ENCODE results near the gene ZNF555. TPM values are rescaled to one million over a fixed set of nuclear protein-coding genes. Genes with fewer than 3 reads are reported as not detected.

ZNF555 gene
- total RNA-seq, 2 experiments from 2014 or later, result 2.3 to 2.4 TPM

DNA sequence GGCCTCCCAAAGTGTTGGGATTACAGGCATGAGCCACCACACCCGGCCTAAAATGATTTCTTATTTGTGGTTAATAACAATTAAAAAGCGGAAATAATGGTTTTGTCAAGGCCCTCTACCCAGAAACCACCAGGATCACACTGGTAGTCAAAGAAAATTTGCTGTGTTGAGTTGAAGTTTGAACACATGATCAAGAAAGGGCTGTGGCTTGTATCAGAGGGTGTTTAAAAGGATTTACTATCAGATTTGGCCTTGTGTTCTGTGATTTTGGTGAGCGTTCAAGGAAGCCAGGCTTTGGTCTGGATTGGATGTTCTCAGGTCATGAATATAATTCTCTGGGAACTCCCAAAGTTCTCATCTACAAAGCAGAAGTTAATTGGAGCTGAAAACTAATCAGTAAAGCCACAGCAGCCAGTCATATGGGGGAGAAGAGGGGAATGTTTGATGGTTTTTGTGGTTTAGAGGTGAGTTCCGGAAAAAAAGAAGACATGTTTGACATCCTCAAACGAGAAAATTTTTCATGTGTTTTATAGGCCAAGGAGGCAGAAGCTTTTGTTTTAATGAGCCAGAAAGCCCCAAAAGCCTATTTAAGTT is 15.3 kb downstream of the ZNF555 start:
- intact Hi-C loops (cut with DNase I, micrococcal nuclease), result loop anchor here in 1 of 2 experiments (1.0 kb wide), 1 partner anchor 15 kb away; the partner anchor contains the start of gene ZNF555
- Mint-ChIP-seq H3K36me3 (ENCODE audit: low read depth) (peaks cover 42% of the 10 kb centered on the region), H3K27me3 (no peaks in the 10 kb centered on the region), H3K9me3 (peaks cover 23% of the 10 kb centered on the region), H3K4me1 (ENCODE audit: low read depth) (peaks cover 32% of the 10 kb centered on the region), H3K4me3 (peak overlapping the region; percentile 61), H3K27ac (peak overlapping the region; percentile 57)
- H3K36me3 ChIP-seq (ENCODE audit: insufficient read depth, low read length), result peaks cover 23% of the 10 kb centered on the region
- ATAC-seq (ENCODE audit: poor library complexity) (peak; percentile 88), DNase-seq (peak in 4 of 14 experiments; percentile 13 to 82 (median 74))
- no peaks in the 10 kb centered on the region for H3K27me3 ChIP-seq (ENCODE audit: control insufficient read depth in 1 of 2, insufficient read depth in 2 of 2, low read length in 2 of 2)
- peaks cover 18 to 23% of the 10 kb centered on the region in 2 experiments for H3K9me3 ChIP-seq (ENCODE audit: control insufficient read depth in 1 of 2, insufficient read depth in 1 of 2, low read length in 2 of 2)
- ChIA-PET POLR2A (interaction anchor here (2.4 kb wide), 1 partner anchor 15 kb away, joined by 12 read pairs; the partner anchor contains the start of gene ZNF555), CTCF (interaction anchor here (0.9 to 1.1 kb wide), 2 partner anchors 15 to 18 kb away, joined by 3 to 4 read pairs; partner anchors contain the start of gene ZNF555)
- H3K4me3 ChIP-seq (ENCODE audit: low read length), result no peak overlapping the region
- peak overlapping the region in 1 of 2 donors; percentile 23 for H3K27ac ChIP-seq (ENCODE audit: low read depth in 1 of 2, low read length in 2 of 2)
- H3K4me1 ChIP-seq (ENCODE audit: insufficient read depth, low read length), result peaks cover 35% of the 10 kb centered on the region
- TF ChIP-seq, protein P1, sequence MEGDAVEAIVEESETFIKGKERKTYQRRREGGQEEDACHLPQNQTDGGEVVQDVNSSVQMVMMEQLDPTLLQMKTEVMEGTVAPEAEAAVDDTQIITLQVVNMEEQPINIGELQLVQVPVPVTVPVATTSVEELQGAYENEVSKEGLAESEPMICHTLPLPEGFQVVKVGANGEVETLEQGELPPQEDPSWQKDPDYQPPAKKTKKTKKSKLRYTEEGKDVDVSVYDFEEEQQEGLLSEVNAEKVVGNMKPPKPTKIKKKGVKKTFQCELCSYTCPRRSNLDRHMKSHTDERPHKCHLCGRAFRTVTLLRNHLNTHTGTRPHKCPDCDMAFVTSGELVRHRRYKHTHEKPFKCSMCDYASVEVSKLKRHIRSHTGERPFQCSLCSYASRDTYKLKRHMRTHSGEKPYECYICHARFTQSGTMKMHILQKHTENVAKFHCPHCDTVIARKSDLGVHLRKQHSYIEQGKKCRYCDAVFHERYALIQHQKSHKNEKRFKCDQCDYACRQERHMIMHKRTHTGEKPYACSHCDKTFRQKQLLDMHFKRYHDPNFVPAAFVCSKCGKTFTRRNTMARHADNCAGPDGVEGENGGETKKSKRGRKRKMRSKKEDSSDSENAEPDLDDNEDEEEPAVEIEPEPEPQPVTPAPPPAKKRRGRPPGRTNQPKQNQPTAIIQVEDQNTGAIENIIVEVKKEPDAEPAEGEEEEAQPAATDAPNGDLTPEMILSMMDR (IDR thresholded peaks at IDR 0.05), result no peak

DNA sequence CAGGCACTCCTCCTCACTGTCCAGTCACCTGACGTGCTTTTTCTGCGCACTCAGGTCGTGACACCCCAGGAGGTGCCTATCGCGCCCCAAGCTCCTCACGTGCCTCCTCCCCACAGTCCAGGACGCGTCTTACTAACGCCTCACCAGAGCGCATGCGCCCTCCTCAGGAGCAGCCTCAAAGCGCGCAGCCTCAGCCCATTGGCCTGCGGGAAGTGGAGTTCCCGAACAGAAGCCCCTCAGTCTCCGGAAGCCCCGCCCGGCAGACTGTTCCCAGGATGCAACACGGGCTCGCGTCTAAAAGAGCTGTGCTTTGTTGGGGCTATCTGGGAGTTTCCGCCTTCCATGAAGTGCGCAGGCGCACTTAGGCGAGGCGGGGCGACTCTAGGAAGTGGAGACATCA is 17.6 kb downstream of the ZNF555 start:
- intact Hi-C loops (cut with DNase I, micrococcal nuclease), result no loop called here
- ChIA-PET CTCF (no interaction called here), POLR2A (no interaction called here)
- Mint-ChIP-seq H3K27me3 (no peaks in the 10 kb centered on the region), H3K4me1 (ENCODE audit: low read depth) (peaks cover 32% of the 10 kb centered on the region), H3K4me3 (no peak overlapping the region), H3K27ac (no peak overlapping the region), H3K9me3 (peaks cover 12% of the 10 kb centered on the region), H3K36me3 (ENCODE audit: low read depth) (peaks cover 19% of the 10 kb centered on the region)
- no peak overlapping the region for H3K27ac ChIP-seq (ENCODE audit: low read depth in 1 of 2, low read length in 2 of 2)
- H3K27me3 ChIP-seq (ENCODE audit: control insufficient read depth in 1 of 2, insufficient read depth in 2 of 2, low read length in 2 of 2), result no peaks in the 10 kb centered on the region
- no peak for ATAC-seq (ENCODE audit: poor library complexity)
- DNase-seq, result no peak
- H3K4me1 ChIP-seq (ENCODE audit: insufficient read depth, low read length), result peaks cover 35% of the 10 kb centered on the region
- no peaks in the 10 kb centered on the region for H3K36me3 ChIP-seq (ENCODE audit: insufficient read depth, low read length)
- H3K9me3 ChIP-seq (ENCODE audit: control insufficient read depth in 1 of 2, insufficient read depth in 1 of 2, low read length in 2 of 2), result peaks cover under 1 to 18% of the 10 kb centered on the region in 2 experiments
- no peak overlapping the region for H3K4me3 ChIP-seq (ENCODE audit: low read length)
- TF ChIP-seq, protein P1 (IDR thresholded peaks at IDR 0.05), result no peak

DNA sequence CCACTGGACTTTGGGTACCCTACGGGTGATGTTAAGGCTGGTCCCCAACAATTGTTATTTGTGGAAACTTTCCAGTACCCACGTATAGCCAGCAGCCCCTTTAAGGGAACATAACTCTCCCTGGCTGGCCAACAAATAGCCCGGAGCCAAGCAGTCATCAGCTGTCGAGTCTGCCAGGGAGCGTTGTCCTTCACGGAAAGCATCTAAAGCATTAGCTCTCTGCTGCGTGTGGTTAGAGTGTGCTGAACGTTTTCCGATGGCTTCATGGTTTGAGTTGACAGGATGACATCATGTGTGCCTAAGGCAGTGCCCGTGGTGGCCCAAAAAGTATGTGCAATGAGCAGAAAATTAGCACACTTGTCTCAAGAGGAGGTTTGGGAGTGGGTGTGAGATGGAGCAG is 22.5 kb downstream of the ZNF555 start:
- H3K36me3 ChIP-seq (ENCODE audit: insufficient read depth, low read length), result no peaks in the 10 kb centered on the region
- DNase-seq (no peak), ATAC-seq (ENCODE audit: poor library complexity) (no peak)
- H3K36me3 Mint-ChIP-seq (ENCODE audit: low read depth), result no peaks in the 10 kb centered on the region
- intact Hi-C loops (cut with DNase I, micrococcal nuclease), result no loop called here
- H3K4me3 ChIP-seq (ENCODE audit: low read length), result no peak overlapping the region
- H3K4me1 Mint-ChIP-seq (ENCODE audit: low read depth), result peaks cover 7% of the 10 kb centered on the region
- H3K4me1 ChIP-seq (ENCODE audit: insufficient read depth, low read length), result peaks cover 4% of the 10 kb centered on the region
- no peak overlapping the region for H3K27ac Mint-ChIP-seq
- peaks cover 0 to 3% of the 10 kb centered on the region in 2 experiments for H3K27me3 ChIP-seq (ENCODE audit: control insufficient read depth in 1 of 2, insufficient read depth in 2 of 2, low read length in 2 of 2)
- H3K4me3 Mint-ChIP-seq, result no peak overlapping the region
- POLR2A ChIA-PET, result no interaction called here
- peaks cover 0 to 19% of the 10 kb centered on the region in 2 experiments for H3K9me3 ChIP-seq (ENCODE audit: control insufficient read depth in 1 of 2, insufficient read depth in 1 of 2, low read length in 2 of 2)
- peaks cover 10% of the 10 kb centered on the region for H3K27me3 Mint-ChIP-seq
- H3K9me3 Mint-ChIP-seq, result no peaks in the 10 kb centered on the region
- CTCF ChIA-PET, result no interaction called here
- TF ChIP-seq, protein P1 (IDR thresholded peaks at IDR 0.05), result no peak
- no peak overlapping the region for H3K27ac ChIP-seq (ENCODE audit: low read depth in 1 of 2, low read length in 2 of 2)
